Spleen (tissue), 11 donors: ENCODE data around the gene B4GALT3. TPM values are rescaled to one million over a fixed set of nuclear protein-coding genes. Genes with fewer than 3 reads are reported as not detected.

Experiments
- DNase-seq: peaks from one replicate; pipeline ENCODE4 v3.0.0-alpha.2; 2020
- H3K27ac ChIP-seq, 8 donors: fragments of 200-600 bp; sonication (generic) in 7 of 8; 1 replicate in 4 of 8; 2 replicates in 4 of 8; pipeline versions ENCODE4 v1.5.0 to v1.8.0; 2016 to 2021; ENCODE audit warnings: inconsistent platforms in 4 of 8, mild to moderate bottlenecking in 4 of 8, moderate library complexity in 1 of 8
- H3K27me3 ChIP-seq, 7 donors: fragments of 200-600 bp; sonication (generic) in 6 of 7; replicated peaks in 1 of 7; 1 replicate in 4 of 7; 2 replicates in 3 of 7; pipeline versions ENCODE4 v1.5.0 to v1.8.0; 2016 to 2021; ENCODE audit warnings: inconsistent platforms in 3 of 7, mild to moderate bottlenecking in 1 of 7
- H3K36me3 ChIP-seq, 6 donors: fragments of 200-600 bp; sonication (generic) in 5 of 6; 1 replicate in 4 of 6; 2 replicates in 2 of 6; pipeline versions ENCODE4 v1.5.0 to v1.8.0; 2016 to 2021; ENCODE audit warnings: inconsistent platforms in 2 of 6
- H3K4me1 ChIP-seq, 6 donors: fragments of 200-600 bp; sonication (generic) in 5 of 6; 1 replicate in 3 of 6; 2 replicates in 3 of 6; pipeline versions ENCODE4 v1.5.0 to v1.8.0; 2016 to 2021; ENCODE audit warnings: inconsistent platforms in 3 of 6
- H3K4me3 ChIP-seq, 8 donors: fragments of 200-600 bp; sonication (generic) in 7 of 8; 1 replicate in 4 of 8; 2 replicates in 4 of 8; pipeline versions ENCODE4 v1.5.0 to v1.8.0; 2016 to 2021; ENCODE audit warnings: inconsistent platforms in 4 of 8, mild to moderate bottlenecking in 4 of 8, moderate library complexity in 2 of 8
- H3K9me3 ChIP-seq, 8 donors: fragments of 200-600 bp; sonication (generic) in 7 of 8; 1 replicate in 4 of 8; 2 replicates in 4 of 8; pipeline versions ENCODE4 v1.5.0 to v1.8.0; 2016 to 2021; ENCODE audit warnings: inconsistent platforms in 4 of 8
- POLR2A ChIP-seq, 3 donors: fragments of 450-650 bp; IDR thresholded peaks; one replicate each; pipeline ENCODE4 v1.5.1; 2017; ENCODE audit warnings: antibody characterized with exemption in 3 of 3, mild to moderate bottlenecking in 1 of 3
- POLR2AphosphoS5 ChIP-seq, 3 donors: sonication (generic); formaldehyde crosslinking; IDR thresholded peaks; one replicate each; pipeline ENCODE4 v1.5.1; 2017; ENCODE audit warnings: antibody characterized with exemption in 3 of 3
- WGBS, 5 donors: extraction: QIAGEN DNeasy Blood & Tissue Kit in 3 of 5; methylation state at CpG; one replicate each; pipeline versions ENCODE4 v1.1.5 to v1.1.7; 2013 to 2018; 5-methylcytosine and 5-hydroxymethylcytosine counted together
- intact Hi-C: fragments of 100-400 bp; cut with DNase I; formaldehyde crosslinking; loops from one replicate; pipeline ENCODE4 v1.15.0; 2023; ENCODE audit warnings: low total_unique reads
- polyA plus RNA-seq, 3 donors: library from polyadenylated mRNA; stranded (reverse); fragments of 200-250 nt; gene quantifications; one replicate each; pipeline ENCODE4 v1.2.1, GENCODE V29; 2013
- total RNA-seq, 7 donors: library from RNA; depleted of rRNA in 3 of 7; stranded (reverse); fragments of >200 nt in 3 of 7; fragmentation: NEBNext Ultra II Directional in 4 of 7; extraction: Animal tissue kit (Norgen Biotek cat#: 25700) in 4 of 7; gene quantifications; one replicate each; pipeline versions ENCODE4 v1.1.0 to v1.2.1, GENCODE V29; 2016 to 2021
- TF ChIP-seq, protein P1 (sequence below), 11 experiments: fragments of 200-600 bp in 7 of 11; fragments of 450-650 bp in 4 of 11; sonication (generic) in 4 of 11; IDR thresholded peaks in 8 of 11; conservative IDR thresholded peaks in 3 of 11; 1 replicate in 7 of 11; 2 replicates in 4 of 11; pipeline versions ENCODE4 v1.4.0 to v1.8.0; 2016 to 2021; ENCODE audit warnings: antibody characterized with exemption in 11 of 11, inconsistent platforms in 4 of 11, mild to moderate bottlenecking in 1 of 11
- donor health status: healthy with polysubstance abuse.
- donor health status: DM: no; HTN: no; CAD: no; lungs with moderate emphysema.
- donor health status: DM: no; HTN: no; CAD: no.
- donor health status: Bipolar disorder and iron deficiency.
- donor health status: healthy.
- donor health status: DM: no; HTN: no; CAD: no.
- donor health status: DM: yes; HTN: yes; CAD: no.

Gene B4GALT3
- total and polyA plus RNA-seq, 10 donors: 21.0 to 52.8 (median 34.1) TPM

- Histone ChIP-seq H3K27me3 (no peaks in the 10 kb centered on the region), H3K4me3 (no peak overlapping the region), H3K9me3 (no peaks in the 10 kb centered on the region), H3K36me3 (peaks cover 0 to 69% (median 31%) of the 10 kb centered on the region in 6 donors), H3K27ac (peak overlapping the region in 1 of 8 donors; percentile 25), H3K4me1 (peaks cover 22 to 69% (median 48%) of the 10 kb centered on the region in 6 donors)
- TF ChIP-seq POLR2AphosphoS5 (IDR thresholded peaks at IDR 0.05): no peak
- TF ChIP-seq, protein P1, sequence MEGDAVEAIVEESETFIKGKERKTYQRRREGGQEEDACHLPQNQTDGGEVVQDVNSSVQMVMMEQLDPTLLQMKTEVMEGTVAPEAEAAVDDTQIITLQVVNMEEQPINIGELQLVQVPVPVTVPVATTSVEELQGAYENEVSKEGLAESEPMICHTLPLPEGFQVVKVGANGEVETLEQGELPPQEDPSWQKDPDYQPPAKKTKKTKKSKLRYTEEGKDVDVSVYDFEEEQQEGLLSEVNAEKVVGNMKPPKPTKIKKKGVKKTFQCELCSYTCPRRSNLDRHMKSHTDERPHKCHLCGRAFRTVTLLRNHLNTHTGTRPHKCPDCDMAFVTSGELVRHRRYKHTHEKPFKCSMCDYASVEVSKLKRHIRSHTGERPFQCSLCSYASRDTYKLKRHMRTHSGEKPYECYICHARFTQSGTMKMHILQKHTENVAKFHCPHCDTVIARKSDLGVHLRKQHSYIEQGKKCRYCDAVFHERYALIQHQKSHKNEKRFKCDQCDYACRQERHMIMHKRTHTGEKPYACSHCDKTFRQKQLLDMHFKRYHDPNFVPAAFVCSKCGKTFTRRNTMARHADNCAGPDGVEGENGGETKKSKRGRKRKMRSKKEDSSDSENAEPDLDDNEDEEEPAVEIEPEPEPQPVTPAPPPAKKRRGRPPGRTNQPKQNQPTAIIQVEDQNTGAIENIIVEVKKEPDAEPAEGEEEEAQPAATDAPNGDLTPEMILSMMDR (IDR thresholded peaks at IDR 0.05 in 8 of 11, conservative IDR thresholded peaks at IDR 0.05 in 3 of 11): no peak
- no peak for TF ChIP-seq POLR2A (IDR thresholded peaks at IDR 0.05)
- DNase-seq: no peak
- intact Hi-C loops: no loop called here
- 85 to 93% (median 91%) methylated on average over 5 of the region's 5 CpGs for WGBS, 5 donors
These were observed 15.7 kb downstream of the B4GALT3 start for GRCh38 chr1:161161652-161162051.

DNA sequence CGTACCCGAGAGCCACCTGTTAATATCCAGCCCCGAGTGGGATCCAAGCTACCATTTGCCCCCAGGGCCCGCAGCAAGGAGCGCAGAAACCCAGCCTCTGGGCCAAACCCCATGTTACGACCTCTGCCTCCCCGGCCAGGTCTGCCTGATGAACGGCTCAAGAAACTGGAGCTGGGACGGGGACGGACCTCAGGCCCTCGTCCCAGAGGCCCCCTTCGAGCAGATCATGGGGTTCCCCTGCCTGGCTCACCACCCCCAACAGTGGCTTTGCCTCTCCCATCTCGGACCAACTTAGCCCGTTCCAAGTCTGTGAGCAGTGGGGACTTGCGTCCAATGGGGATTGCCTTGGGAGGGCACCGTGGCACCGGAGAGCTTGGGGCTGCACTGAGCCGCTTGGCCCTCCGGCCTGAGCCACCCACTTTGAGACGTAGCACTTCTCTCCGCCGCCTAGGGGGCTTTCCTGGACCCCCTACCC lies 16.6 kb downstream of the B4GALT3 start:
- Histone ChIP-seq H3K27ac (no peak overlapping the region), H3K4me3 (peak overlapping the region in 2 of 8 donors; percentile 93 to 96), H3K9me3 (no peaks in the 10 kb centered on the region), H3K27me3 (no peaks in the 10 kb centered on the region), H3K36me3 (peaks cover 0 to 70% (median 31%) of the 10 kb centered on the region in 6 donors), H3K4me1 (peaks cover 22 to 67% (median 47%) of the 10 kb centered on the region in 6 donors)
- peak; percentile 81 for DNase-seq
- 95 to 97% (median 96%) methylated on average over 22 of the region's 22 CpGs for WGBS, 5 donors
- intact Hi-C loops: no loop called here
- TF ChIP-seq POLR2A (IDR thresholded peaks at IDR 0.05) (no peak), POLR2AphosphoS5 (IDR thresholded peaks at IDR 0.05) (peak in 1 of 3 donors; percentile 12)

DNA sequence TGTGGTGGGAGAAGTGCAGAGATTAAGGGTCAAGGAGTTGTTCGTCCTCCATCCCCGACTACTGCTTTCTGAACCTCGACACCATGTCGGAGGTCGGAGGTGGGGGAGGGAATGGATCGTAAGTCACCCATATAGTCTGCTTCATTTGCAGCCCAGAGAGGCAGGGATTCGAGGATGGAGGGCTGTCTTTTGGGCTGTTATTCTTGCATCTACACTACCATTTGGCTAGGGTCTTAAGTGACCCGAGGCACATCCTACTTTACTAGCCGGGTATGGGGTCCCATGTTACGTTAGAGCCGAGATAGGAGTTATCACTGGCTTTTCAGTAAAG lies 17.4 kb downstream of the B4GALT3 start:
- intact Hi-C loops: no loop called here
- H3K36me3 ChIP-seq: peaks cover 0 to 66% (median 31%) of the 10 kb centered on the region in 6 donors
- H3K9me3 ChIP-seq: no peaks in the 10 kb centered on the region
- no peaks in the 10 kb centered on the region for H3K27me3 ChIP-seq
- peak overlapping the region; percentile 64 to 99 (median 94) for H3K4me3 ChIP-seq
- TF ChIP-seq, protein P1 (IDR thresholded peaks at IDR 0.05 in 8 of 11, conservative IDR thresholded peaks at IDR 0.05 in 3 of 11): no peak
- TF ChIP-seq POLR2AphosphoS5 (IDR thresholded peaks at IDR 0.05) (no peak), POLR2A (IDR thresholded peaks at IDR 0.05) (no peak)
- WGBS, 5 donors: 12 to 40% (median 16%) methylated on average over 6 to 11 of the region's 11 CpGs
- peak overlapping the region; percentile 69 to 92 (median 88) for H3K27ac ChIP-seq
- DNase-seq: no peak
- H3K4me1 ChIP-seq: peaks cover 23 to 67% (median 47%) of the 10 kb centered on the region in 6 donors

GRCh38 chr1:161159087-161159912 lies 18.0 kb downstream of the B4GALT3 start, which contains the start of gene USP21:
Gene USP21 (plus strand): TSS chr1:161159500. CDS start chr1:161160641, 1,141 bp downstream.
- Histone ChIP-seq H3K4me1 (peaks cover 28 to 69% (median 52%) of the 10 kb centered on the region in 6 donors), H3K9me3 (no peaks in the 10 kb centered on the region), H3K36me3 (peaks cover 0 to 60% (median 27%) of the 10 kb centered on the region in 6 donors), H3K27me3 (no peaks in the 10 kb centered on the region), H3K27ac (peak within 1 kb of the TSS; percentile 69 to 92 (median 88)), H3K4me3 (peak within 1 kb of the TSS; percentile 64 to 99 (median 94))
- DNase-seq: peak; percentile 98
- 1 to 6% (median 3%) methylated on average over 40 to 60 of the region's 60 CpGs for WGBS, 5 donors
- intact Hi-C loops: no loop called here
- TF ChIP-seq POLR2AphosphoS5 (IDR thresholded peaks at IDR 0.05) (peak; percentile 89 to 94 (median 90)), POLR2A (IDR thresholded peaks at IDR 0.05) (peak in 2 of 3 donors; percentile 26 to 27)
- TF ChIP-seq, protein P1 (IDR thresholded peaks at IDR 0.05 in 8 of 11, conservative IDR thresholded peaks at IDR 0.05 in 3 of 11): peak in 3 of 11 experiments; percentile 23 to 34 (median 31)
